IgD-negative memory B cell (primary cell): ENCODE measurements around the gene GUCA1C. TPM values are rescaled to one million over a fixed set of nuclear protein-coding genes. Genes with fewer than 3 reads are reported as not detected.

ENCODE experiments used
- H3K27ac Mint-ChIP-seq, 3 donors: one replicate each; pipeline ENCODE4 v1.8.0; 2020 to 2022; ENCODE audit warnings: mild to moderate bottlenecking in 3 of 3, mixed read lengths in 3 of 3, moderate library complexity in 1 of 3
- H3K27me3 Mint-ChIP-seq: one replicate; pipeline ENCODE4 v1.8.0; 2021; ENCODE audit warnings: mixed read lengths
- H3K36me3 Mint-ChIP-seq: one replicate; pipeline ENCODE4 v1.8.0; 2020; ENCODE audit warnings: mild to moderate bottlenecking, mixed read lengths
- H3K4me1 Mint-ChIP-seq, 3 donors: one replicate each; pipeline ENCODE4 v1.8.0; 2020 to 2022; ENCODE audit warnings: mixed read lengths in 3 of 3, mild to moderate bottlenecking in 1 of 3
- H3K4me3 Mint-ChIP-seq, 4 donors: one replicate each; pipeline ENCODE4 v1.8.0; 2020 to 2022; ENCODE audit warnings: mild to moderate bottlenecking in 4 of 4, mixed read lengths in 4 of 4, moderate library complexity in 3 of 4
- H3K9me3 Mint-ChIP-seq, 3 donors: one replicate each; pipeline ENCODE4 v1.8.0; 2020 to 2021; ENCODE audit warnings: mixed read lengths in 3 of 3, mild to moderate bottlenecking in 1 of 3
- polyA plus RNA-seq: library from polyadenylated mRNA; unstranded; fragments of 300-500 nt; fragmentation: Illumina TruSeq; gene quantifications from one replicate; pipeline ENCODE4 v1.2.3, GENCODE V29; 2021

The GUCA1C gene
- polyA plus RNA-seq, 1 donor from 2014 or later = not detected

GRCh38 chr3:108940166-108940565, 13.5 kb downstream of the GUCA1C start:
- H3K27ac Mint-ChIP-seq = no peak overlapping the region

DNA sequence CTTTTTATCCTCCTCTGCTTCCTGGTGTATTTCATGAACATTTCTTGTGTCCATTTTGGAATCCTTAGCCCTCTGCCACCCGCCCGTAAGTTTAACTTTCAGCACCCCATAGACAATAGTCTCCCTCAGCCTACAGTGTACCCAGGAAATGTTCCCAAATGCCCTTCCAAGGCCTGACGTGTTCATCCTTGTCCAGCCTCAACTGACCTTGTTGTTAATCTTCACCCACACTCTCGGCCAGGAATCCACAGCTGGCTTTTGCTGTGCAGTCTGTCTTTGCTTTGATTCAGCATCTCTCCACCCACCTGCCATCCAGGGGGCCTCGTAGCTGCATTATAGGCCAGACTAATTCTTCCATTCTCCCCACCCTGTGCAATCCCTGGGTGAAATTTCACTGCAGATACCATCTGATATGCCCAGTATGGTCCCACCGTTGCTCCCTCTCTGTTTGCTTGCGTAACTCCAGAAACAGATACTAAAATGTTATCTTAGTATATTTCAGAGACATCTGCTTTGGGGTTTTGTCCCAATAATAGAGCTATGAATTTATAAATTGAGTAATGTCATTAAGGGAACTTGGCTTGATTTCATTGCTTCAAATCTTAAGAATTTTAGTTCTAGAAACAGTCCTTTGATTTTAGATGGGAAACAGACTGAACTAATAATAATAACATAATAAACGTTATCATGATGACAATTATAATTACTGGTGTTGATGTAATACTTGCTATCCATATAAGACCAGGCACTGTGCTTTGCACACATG, 16.6 kb downstream of the GUCA1C start:
- H3K36me3 Mint-ChIP-seq = no peaks in the 10 kb centered on the region
- H3K27me3 Mint-ChIP-seq = peaks cover 1% of the 10 kb centered on the region

More at GRCh38 chr3:108940166-108940565, 13.5 kb downstream of the GUCA1C start:
- Mint-ChIP-seq H3K9me3 (no peaks in the 10 kb centered on the region), H3K27me3 (no peaks in the 10 kb centered on the region), H3K4me1 (no peaks in the 10 kb centered on the region), H3K4me3 (no peak overlapping the region), H3K36me3 (no peaks in the 10 kb centered on the region)

GRCh38 chr3:108931035-108931434, 22.6 kb downstream of the GUCA1C start:
- H3K36me3 Mint-ChIP-seq = no peaks in the 10 kb centered on the region
- peaks cover 3 to 13% (median 11%) of the 10 kb centered on the region in 3 donors for H3K9me3 Mint-ChIP-seq
- H3K4me1 Mint-ChIP-seq = no peaks in the 10 kb centered on the region
- no peak overlapping the region for H3K27ac Mint-ChIP-seq
- no peak overlapping the region for H3K4me3 Mint-ChIP-seq
- peaks cover 5% of the 10 kb centered on the region for H3K27me3 Mint-ChIP-seq

More for the DNA sequence above, 16.6 kb downstream of the GUCA1C start:
- H3K27ac Mint-ChIP-seq = peak overlapping the region in 1 of 3 donors; percentile 11
- peaks cover 0 to 2% (median 0%) of the 10 kb centered on the region in 3 donors for H3K9me3 Mint-ChIP-seq
- H3K4me3 Mint-ChIP-seq = no peak overlapping the region
- H3K4me1 Mint-ChIP-seq = no peaks in the 10 kb centered on the region

GRCh38 chr3:108918866-108919265, 34.8 kb downstream of the GUCA1C start:
- peaks cover 5% of the 10 kb centered on the region for H3K27me3 Mint-ChIP-seq
- no peaks in the 10 kb centered on the region for H3K9me3 Mint-ChIP-seq
- no peaks in the 10 kb centered on the region for H3K36me3 Mint-ChIP-seq
- no peak overlapping the region for H3K4me3 Mint-ChIP-seq
- peaks cover 0 to 1% (median 0%) of the 10 kb centered on the region in 3 donors for H3K4me1 Mint-ChIP-seq
- H3K27ac Mint-ChIP-seq = no peak overlapping the region

DNA sequence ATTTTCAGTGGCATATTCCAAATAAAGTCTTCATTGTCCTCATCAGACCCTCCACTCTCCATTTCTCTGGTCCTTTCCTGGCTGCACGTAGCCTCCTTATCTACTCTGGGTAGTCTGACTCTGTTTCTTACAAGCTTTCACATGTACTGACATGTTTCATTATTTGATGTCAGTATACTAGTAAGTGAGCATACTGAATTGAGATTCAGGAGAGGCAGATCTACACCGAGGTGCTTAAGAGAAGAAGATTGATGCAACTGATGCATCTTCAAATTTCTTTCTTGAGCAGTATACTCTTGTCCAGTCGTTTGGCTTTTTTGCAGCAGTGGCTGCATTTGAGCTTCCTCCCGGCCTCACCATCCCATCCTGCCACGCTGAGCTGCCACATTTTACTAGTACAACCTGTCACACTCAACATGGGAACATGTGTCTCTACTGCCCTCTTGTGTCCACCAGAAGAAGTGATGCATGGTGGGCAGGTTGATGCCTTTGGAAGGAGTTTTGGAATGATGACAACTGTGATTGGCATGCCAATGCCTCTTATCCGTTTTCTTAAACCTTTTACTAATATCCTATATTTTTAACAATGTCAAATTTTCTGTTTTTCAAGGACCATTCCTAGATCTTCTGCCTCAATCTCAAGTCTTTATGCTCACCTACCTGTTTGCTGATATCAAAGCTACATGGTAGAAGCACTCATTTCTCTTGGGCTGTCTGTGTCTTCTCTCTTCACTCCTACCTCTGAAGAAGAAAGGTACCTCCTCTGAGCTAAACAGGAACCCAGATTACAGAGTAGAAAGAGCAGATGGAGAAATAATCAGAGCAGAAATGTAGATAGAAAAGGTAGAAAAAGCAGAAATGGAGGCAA, 38.7 kb downstream of the GUCA1C start:
- Mint-ChIP-seq H3K36me3 (no peaks in the 10 kb centered on the region), H3K27me3 (peaks cover 4% of the 10 kb centered on the region), H3K4me3 (no peak overlapping the region), H3K9me3 (no peaks in the 10 kb centered on the region), H3K4me1 (peaks cover 0 to 1% (median 0%) of the 10 kb centered on the region in 3 donors), H3K27ac (no peak overlapping the region)

- peaks cover 8% of the 10 kb centered on the region for H3K27me3 Mint-ChIP-seq
- H3K27ac Mint-ChIP-seq = peak overlapping the region in 1 of 3 donors; percentile 44
- no peaks in the 10 kb centered on the region for H3K9me3 Mint-ChIP-seq
- no peak overlapping the region for H3K4me3 Mint-ChIP-seq
- peaks cover 1% of the 10 kb centered on the region for H3K36me3 Mint-ChIP-seq
- H3K4me1 Mint-ChIP-seq = no peaks in the 10 kb centered on the region
These were observed 43.9 kb downstream of the GUCA1C start for GRCh38 chr3:108909799-108910198.

GRCh38 chr3:108907194-108907593, 46.5 kb downstream of the GUCA1C start:
- Mint-ChIP-seq H3K27me3 (peaks cover 6% of the 10 kb centered on the region), H3K27ac (no peak overlapping the region), H3K9me3 (no peaks in the 10 kb centered on the region), H3K4me3 (no peak overlapping the region), H3K36me3 (peaks cover 1% of the 10 kb centered on the region), H3K4me1 (no peaks in the 10 kb centered on the region)

- Mint-ChIP-seq H3K27ac (no peak overlapping the region), H3K27me3 (no peaks in the 10 kb centered on the region), H3K4me1 (peaks cover 0 to 4% (median 3%) of the 10 kb centered on the region in 3 donors), H3K9me3 (no peaks in the 10 kb centered on the region), H3K36me3 (no peaks in the 10 kb centered on the region), H3K4me3 (no peak overlapping the region)
These were observed 54.1 kb downstream of the GUCA1C start for GRCh38 chr3:108899530-108899929.

DNA sequence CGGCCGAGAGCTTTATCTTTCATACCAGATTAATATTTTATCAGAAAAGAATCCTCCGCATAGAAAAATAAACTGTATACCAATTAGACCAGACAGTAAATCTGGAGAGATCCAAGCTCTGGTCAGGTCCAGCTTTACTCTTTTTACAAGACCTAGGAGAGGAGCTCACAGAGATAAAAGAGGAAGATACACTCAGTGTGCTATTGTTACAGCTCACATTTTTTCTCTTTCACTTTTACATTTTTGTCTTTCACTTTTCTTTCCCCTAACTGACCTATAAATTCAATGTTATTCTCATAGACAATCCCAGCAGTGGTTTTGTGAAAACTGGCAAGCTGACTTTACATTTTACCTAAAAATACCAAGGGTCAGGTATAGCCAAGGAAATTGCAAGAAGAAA, 55.8 kb downstream of the GUCA1C start:
- H3K4me3 Mint-ChIP-seq = no peak overlapping the region
- H3K27me3 Mint-ChIP-seq = no peaks in the 10 kb centered on the region
- H3K9me3 Mint-ChIP-seq = no peaks in the 10 kb centered on the region
- no peaks in the 10 kb centered on the region for H3K36me3 Mint-ChIP-seq
- peaks cover 0 to 4% (median 3%) of the 10 kb centered on the region in 3 donors for H3K4me1 Mint-ChIP-seq
- H3K27ac Mint-ChIP-seq = no peak overlapping the region

- Mint-ChIP-seq H3K4me1 (peaks cover 0 to 4% (median 3%) of the 10 kb centered on the region in 3 donors), H3K4me3 (no peak overlapping the region), H3K9me3 (no peaks in the 10 kb centered on the region), H3K36me3 (no peaks in the 10 kb centered on the region), H3K27ac (no peak overlapping the region), H3K27me3 (no peaks in the 10 kb centered on the region)
These were observed 58.7 kb downstream of the GUCA1C start for GRCh38 chr3:108894981-108895380.

DNA sequence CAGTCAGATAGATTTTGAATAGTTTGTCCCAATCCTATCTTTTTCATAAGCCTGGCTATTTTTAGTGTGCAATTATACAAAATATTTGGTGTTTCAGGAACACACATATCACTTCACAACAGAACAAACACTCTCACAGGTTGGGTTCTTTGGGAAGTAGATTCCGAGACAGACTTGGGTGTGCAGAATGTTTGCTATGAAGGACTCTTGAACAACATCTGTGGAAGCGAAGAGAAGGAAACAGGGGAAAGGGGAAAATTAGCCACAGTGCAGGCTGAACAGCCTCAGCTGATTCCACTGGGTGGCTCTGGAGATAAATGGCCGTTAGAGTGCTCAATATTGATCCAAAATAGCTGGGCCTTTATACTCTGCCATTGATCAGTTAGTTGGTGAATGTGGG, 61.8 kb downstream of the GUCA1C start:
- H3K36me3 Mint-ChIP-seq = no peaks in the 10 kb centered on the region
- no peak overlapping the region for H3K4me3 Mint-ChIP-seq
- no peak overlapping the region for H3K27ac Mint-ChIP-seq
- no peaks in the 10 kb centered on the region for H3K27me3 Mint-ChIP-seq
- H3K4me1 Mint-ChIP-seq = no peaks in the 10 kb centered on the region
- H3K9me3 Mint-ChIP-seq = no peaks in the 10 kb centered on the region

- Mint-ChIP-seq H3K9me3 (no peaks in the 10 kb centered on the region), H3K4me1 (peaks cover 0 to 2% (median 0%) of the 10 kb centered on the region in 3 donors), H3K27ac (no peak overlapping the region), H3K36me3 (no peaks in the 10 kb centered on the region), H3K27me3 (no peaks in the 10 kb centered on the region), H3K4me3 (no peak overlapping the region)
These were observed 65.9 kb downstream of the GUCA1C start for GRCh38 chr3:108887777-108888176.

GRCh38 chr3:108887121-108887520, 66.6 kb downstream of the GUCA1C start:
- no peak overlapping the region for H3K27ac Mint-ChIP-seq
- H3K27me3 Mint-ChIP-seq = no peaks in the 10 kb centered on the region
- no peaks in the 10 kb centered on the region for H3K9me3 Mint-ChIP-seq
- H3K36me3 Mint-ChIP-seq = no peaks in the 10 kb centered on the region
- H3K4me1 Mint-ChIP-seq = peaks cover 0 to 2% (median 0%) of the 10 kb centered on the region in 3 donors
- no peak overlapping the region for H3K4me3 Mint-ChIP-seq

DNA sequence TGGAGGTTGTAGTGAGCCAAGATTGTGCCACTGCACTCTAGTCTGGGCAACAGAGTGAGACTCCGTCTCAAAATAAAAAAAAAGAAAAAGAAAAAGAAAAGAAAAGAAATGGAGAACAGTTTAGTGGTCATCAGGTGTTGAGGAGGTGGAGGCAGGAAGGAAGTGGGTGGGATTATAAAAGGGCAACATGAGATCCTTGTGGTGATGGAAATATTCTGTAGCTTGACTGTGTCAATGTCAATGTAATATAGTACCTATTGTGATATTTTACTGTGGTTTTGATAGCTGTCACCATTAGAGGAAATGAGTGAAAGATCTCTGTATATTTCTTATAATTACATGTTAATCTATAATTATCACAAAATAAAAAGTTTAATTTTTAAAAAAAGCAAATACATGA, 70.3 kb downstream of the GUCA1C start:
- Mint-ChIP-seq H3K9me3 (no peaks in the 10 kb centered on the region), H3K4me3 (no peak overlapping the region), H3K27me3 (peaks cover 2% of the 10 kb centered on the region), H3K36me3 (peaks cover 3% of the 10 kb centered on the region), H3K4me1 (peaks cover 0 to 2% (median 0%) of the 10 kb centered on the region in 3 donors), H3K27ac (no peak overlapping the region)

DNA sequence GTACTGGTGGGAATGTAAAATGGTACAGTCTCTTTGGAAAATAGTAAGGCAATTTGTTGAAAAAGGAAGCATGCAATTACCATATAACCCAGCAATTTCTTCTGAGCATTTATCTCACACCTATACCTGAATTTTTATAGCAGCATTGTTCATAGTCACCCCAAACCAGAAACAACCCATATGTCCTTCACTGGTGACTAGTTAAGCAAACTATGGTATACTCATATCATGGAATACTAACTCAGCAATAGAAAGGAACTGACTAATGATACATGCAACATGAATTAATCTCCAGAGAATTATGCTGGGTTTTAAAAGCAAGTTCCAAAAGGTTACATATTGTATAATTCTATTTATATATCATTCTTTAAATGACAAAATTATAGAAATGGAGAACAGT, 70.9 kb downstream of the GUCA1C start:
- H3K36me3 Mint-ChIP-seq = peaks cover 3% of the 10 kb centered on the region
- peaks cover 2% of the 10 kb centered on the region for H3K27me3 Mint-ChIP-seq
- H3K9me3 Mint-ChIP-seq = no peaks in the 10 kb centered on the region
- H3K4me3 Mint-ChIP-seq = no peak overlapping the region
- H3K4me1 Mint-ChIP-seq = peaks cover 0 to 2% (median 0%) of the 10 kb centered on the region in 3 donors
- H3K27ac Mint-ChIP-seq = no peak overlapping the region
